ENCODE data around the gene F9. TPM values are rescaled to one million over a fixed set of nuclear protein-coding genes. Genes with fewer than 3 reads are reported as not detected.
"Not testable (repeated sequence)": the region's sequence is repeated elsewhere in the genome, so short reads cannot be mapped to it uniquely, and the experiment has no call there.

The F9 gene
- total RNA-seq, 1 donor from 2014 or later: not detected

- intact Hi-C loops (cut with DNase I): no loop called here
- H3K4me3 ChIP-seq: no peak overlapping the region
- ATAC-seq: no peak
- no peaks in the 10 kb centered on the region for H3K9me3 ChIP-seq
- DNase-seq: no peak
- no peaks in the 10 kb centered on the region for H3K27me3 ChIP-seq
- H3K36me3 ChIP-seq: no peaks in the 10 kb centered on the region
- H3K4me1 ChIP-seq: no peaks in the 10 kb centered on the region
- no peak for TF ChIP-seq CTCF (IDR thresholded peaks at IDR 0.05)
- H3K27ac ChIP-seq: no peak overlapping the region
Measured at GRCh38 chrX:139518475-139518874, 12.1 kb upstream of the F9 start.

DNA sequence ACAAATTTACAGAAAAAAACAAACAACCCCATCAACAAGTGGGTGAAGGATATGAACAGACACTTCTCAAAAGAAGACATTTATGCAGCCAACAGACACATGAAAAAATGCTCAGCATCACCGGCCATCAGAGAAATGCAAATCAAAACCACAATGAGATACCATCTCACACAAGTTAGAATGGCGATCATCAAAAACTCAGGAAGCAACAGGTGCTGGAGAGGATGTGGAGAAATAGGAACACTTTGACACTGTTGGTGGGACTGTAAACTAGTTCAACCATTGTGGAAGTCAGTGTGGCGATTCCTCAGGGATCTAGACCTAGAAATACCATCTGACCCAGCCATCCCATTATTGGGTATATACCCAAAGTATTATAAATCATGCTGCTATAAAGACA, 1.7 kb upstream of the F9 start:
- intact Hi-C loops (cut with DNase I); H3K4me1 ChIP-seq; H3K4me3 ChIP-seq; H3K36me3 ChIP-seq; DNase-seq; ATAC-seq; H3K27ac ChIP-seq; H3K9me3 ChIP-seq; H3K27me3 ChIP-seq: not testable (repeated sequence)

DNA sequence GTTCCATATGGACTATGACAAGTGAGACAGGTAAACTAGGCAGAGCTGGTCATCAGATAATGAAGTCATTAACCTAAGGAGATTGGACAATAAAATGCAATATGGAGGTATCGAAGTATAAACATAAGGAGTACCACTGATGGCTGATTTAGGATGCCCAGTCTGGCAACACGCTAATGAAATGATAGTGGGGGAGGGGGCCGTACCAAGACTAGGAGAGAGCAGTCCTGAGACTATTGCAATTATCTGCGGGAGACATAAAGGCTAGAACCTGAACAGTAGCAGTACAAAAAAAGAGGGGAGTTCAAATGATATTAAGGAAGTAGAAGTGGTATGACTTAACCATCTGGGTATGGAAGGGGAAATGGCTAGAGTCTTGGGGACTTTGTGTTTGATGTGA, 2.3 kb downstream of the F9 start:
- no peak overlapping the region for H3K4me3 ChIP-seq
- H3K9me3 ChIP-seq: no peaks in the 10 kb centered on the region
- TF ChIP-seq CTCF (IDR thresholded peaks at IDR 0.05): no peak
- no peak overlapping the region for H3K27ac ChIP-seq
- no peaks in the 10 kb centered on the region for H3K27me3 ChIP-seq
- intact Hi-C loops (cut with DNase I): no loop called here
- ATAC-seq (no peak), DNase-seq (no peak)
- H3K4me1 ChIP-seq: no peaks in the 10 kb centered on the region
- H3K36me3 ChIP-seq: no peaks in the 10 kb centered on the region

DNA sequence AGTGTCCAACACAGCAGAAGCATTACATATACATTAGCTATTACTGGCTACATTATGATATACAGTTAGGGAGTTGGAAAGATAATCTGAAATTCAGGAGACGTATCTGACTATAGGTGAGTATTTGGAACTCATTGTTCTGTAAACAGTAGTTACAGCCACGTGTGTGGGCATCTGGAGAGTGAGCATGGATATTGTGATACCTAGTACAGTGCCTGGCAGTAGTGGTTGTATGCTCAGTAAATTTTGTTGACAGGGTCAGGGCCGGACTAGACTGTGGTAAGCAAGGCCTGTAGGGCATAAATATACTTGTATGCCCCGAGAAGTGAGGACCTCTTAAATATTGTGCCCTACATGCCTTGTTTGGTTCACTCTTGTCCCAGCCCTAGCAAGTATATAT, 2.9 kb downstream of the F9 start:
- H3K27ac ChIP-seq: no peak overlapping the region
- H3K9me3 ChIP-seq: no peaks in the 10 kb centered on the region
- intact Hi-C loops (cut with DNase I): no loop called here
- no peak for DNase-seq
- H3K4me3 ChIP-seq: no peak overlapping the region
- no peaks in the 10 kb centered on the region for H3K36me3 ChIP-seq
- no peaks in the 10 kb centered on the region for H3K27me3 ChIP-seq
- no peaks in the 10 kb centered on the region for H3K4me1 ChIP-seq
- TF ChIP-seq CTCF (IDR thresholded peaks at IDR 0.05): no peak
- ATAC-seq: no peak

DNA sequence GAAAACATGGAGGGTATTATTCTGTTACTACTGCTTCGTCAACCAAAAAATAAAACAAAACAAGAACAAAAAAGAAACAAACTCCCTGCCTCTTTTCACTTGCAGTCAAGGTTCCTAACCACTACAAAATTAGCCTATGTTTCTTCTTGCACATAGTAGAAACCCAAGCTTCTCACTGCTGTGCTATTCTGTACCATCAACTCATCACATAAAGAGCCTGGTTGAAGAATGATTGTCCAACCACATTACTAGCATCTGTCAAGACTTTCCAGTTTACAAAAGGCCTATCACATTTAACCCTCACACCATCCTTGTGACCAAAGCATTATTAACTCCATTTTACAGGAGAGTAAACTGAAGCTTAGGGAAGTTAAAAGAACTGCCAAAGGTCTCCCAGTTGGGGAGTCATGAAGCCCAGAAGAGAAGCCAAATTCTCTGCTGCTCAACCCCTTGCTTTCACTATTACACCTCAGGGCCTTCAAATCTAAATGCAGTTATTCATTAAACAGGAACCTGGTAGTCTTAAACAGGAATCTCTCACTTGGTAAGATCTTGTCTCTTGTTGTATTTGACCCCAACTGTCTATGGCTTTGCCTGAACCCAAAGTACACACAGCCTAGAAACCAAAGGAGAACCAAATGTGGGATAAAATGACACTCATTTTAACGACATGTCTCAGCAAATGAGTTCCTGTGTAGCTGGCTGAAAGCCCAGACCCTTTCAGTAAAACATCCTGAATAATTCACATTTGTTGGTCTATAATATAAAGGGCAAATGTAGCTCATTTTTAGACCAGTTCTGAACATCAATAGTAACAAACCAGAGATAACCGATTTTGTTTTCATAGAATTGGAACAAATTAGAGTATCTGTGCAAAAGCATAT, 8.6 kb downstream of the F9 start:
- Histone ChIP-seq H3K9me3 (no peaks in the 10 kb centered on the region), H3K4me1 (no peaks in the 10 kb centered on the region), H3K27ac (no peak overlapping the region), H3K36me3 (no peaks in the 10 kb centered on the region), H3K4me3 (no peak overlapping the region), H3K27me3 (no peaks in the 10 kb centered on the region)
- DNase-seq (no peak), ATAC-seq (no peak)
- intact Hi-C loops (cut with DNase I): no loop called here
- no peak for TF ChIP-seq CTCF (IDR thresholded peaks at IDR 0.05)

GRCh38 chrX:139542652-139543051, 12.1 kb downstream of the F9 start:
- Histone ChIP-seq H3K4me3 (no peak overlapping the region), H3K36me3 (no peaks in the 10 kb centered on the region), H3K27ac (no peak overlapping the region), H3K9me3 (no peaks in the 10 kb centered on the region), H3K27me3 (no peaks in the 10 kb centered on the region), H3K4me1 (no peaks in the 10 kb centered on the region)
- DNase-seq (no peak), ATAC-seq (no peak)
- no peak for TF ChIP-seq CTCF (IDR thresholded peaks at IDR 0.05)
- intact Hi-C loops (cut with DNase I): no loop called here
